Adipose tissue (tissue), 3 donors: ENCODE measurements around the gene CD8B. TPM values are rescaled to one million over a fixed set of nuclear protein-coding genes. Genes with fewer than 3 reads are reported as not detected.
"Not testable (repeated sequence)": the region's sequence is repeated elsewhere in the genome, so short reads cannot be mapped to it uniquely, and the experiment has no call there.

Experiments
- H3K27ac ChIP-seq: one replicate; pipeline ENCODE4 v1.5.1; 2013; ENCODE audit warnings: low read depth, low read length
- WGBS, 3 donors: extraction: QIAGEN DNeasy Blood & Tissue Kit; methylation state at CpG; one replicate each; pipeline ENCODE4 v1.1.7; 2013; 5-methylcytosine and 5-hydroxymethylcytosine counted together
- polyA plus RNA-seq, 3 donors: library from polyadenylated mRNA; stranded (reverse); fragments of 200-250 nt; gene quantifications; one replicate each; pipeline ENCODE4 v1.2.3, GENCODE V29; 2013
- donor health status: healthy with polysubstance abuse.
- donor health status: Bipolar disorder and iron deficiency.
- donor health status: healthy.

The CD8B gene
- 1 to 10 TPM in 1 of 3 donors, under 1 TPM in 1, not detected in 1; 0.79 to 2.2 TPM for polyA plus RNA-seq

DNA sequence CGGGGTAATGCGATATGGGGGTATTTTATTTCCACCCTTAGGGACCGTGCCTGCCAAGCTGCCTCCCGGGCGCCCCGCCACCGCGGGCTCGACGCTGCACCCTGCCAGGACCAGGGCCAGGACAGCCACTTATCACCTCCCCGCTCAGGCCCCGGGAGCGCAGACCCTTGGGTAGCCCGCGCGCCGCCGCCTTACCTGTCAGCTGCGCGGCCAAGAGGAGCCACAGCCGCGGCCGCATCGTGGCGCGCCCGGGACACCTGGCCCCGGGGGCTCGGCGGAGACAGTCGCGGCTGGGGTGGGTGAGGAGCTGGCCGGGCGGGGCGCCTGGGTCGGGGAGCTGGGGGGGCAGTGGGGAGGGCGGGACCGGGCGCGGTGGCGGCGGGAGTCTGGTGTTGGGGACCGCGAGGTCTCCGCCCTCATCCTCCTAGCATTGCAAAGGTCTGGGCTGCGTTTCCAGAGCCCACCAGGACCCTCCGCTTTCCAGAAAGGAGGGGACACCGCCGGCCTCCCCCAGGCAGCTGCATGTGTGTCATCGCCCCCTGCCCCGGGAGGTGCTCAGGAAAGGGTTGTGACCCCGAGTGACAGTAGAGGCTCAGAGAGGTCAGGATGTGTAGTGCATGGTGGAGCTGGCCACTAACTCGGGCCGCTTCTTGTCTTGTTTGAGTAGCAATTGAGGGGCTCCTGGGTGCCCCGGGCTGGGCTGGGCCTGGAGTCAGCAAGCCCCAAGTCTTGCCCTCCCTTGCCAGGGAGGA, at the start of gene CD8B:
CD8B (minus strand) TSS at position 259 of the 752 bp plus-strand sequence; CDS start at position 238, 21 bp downstream.
- 3 to 5% (median 4%) methylated on average over 38 to 49 of the region's 55 CpGs for WGBS, 3 donors
- not testable (repeated sequence) for H3K27ac ChIP-seq

DNA sequence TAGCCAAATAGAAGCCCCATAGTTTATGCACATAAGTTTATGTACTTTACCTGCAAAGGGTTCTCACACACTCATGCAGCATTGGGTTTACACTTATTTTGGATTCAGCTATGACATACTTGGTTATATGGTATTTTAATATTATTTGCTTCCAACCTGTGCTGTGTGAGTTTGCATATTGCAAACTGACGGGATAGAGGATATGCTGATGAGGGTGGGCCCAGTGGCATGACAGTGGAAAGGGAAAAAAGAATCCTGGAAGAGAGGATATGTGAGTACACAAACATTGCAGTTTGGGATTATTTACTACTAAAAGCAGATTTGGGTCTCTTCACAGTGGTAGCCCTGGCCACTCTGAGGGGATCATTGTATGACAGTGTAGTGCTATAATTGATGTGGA, 44.2 kb upstream of the CD8B start:
- WGBS, 3 donors: no CpG with 5 or more reads among the region's 1 CpG
- H3K27ac ChIP-seq: not testable (repeated sequence)

DNA sequence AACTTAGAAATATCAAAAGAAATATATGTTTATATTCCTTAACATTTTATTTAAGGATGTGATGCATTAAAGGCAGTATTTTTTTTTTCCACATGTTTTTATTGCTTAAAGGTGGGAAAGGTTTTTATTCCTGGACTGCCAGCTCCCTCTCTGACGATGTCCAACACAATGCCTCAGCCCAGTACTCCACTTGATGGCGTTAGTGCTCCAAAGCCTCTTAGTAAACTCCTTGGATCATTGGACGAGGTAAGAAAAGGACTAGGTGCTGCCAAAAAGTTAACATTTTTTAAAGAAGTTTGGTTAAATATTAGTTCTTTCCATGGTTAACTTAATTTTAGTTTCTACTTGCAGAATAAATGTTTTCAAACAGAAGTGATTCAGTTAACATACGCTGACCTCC, 39.0 kb upstream of the CD8B start:
- H3K27ac ChIP-seq: not testable (repeated sequence)
- 52 to 66% (median 61%) methylated on average over 4 of the region's 4 CpGs for WGBS, 3 donors

DNA sequence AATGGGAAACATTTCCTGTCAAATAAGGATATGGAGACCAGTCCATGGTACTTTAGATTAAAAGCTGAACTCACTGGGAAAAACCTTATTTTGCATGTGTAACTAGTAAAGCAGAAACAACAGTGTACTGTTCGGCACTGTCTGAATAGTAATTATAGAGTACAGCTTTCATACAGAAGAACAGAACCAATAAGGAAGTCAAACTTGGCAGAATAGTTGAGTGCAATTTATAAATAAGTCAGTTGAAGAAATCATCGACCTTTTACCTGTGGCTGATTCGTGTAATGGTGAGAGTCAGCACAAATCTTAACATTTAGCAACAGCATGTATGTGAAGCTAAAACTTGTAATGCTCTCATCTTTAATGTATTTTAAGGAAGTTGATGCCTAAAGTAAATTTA, 24.3 kb upstream of the CD8B start:
- WGBS, 3 donors: no CpG with 5 or more reads among the region's 3 CpGs
- not testable (repeated sequence) for H3K27ac ChIP-seq

DNA sequence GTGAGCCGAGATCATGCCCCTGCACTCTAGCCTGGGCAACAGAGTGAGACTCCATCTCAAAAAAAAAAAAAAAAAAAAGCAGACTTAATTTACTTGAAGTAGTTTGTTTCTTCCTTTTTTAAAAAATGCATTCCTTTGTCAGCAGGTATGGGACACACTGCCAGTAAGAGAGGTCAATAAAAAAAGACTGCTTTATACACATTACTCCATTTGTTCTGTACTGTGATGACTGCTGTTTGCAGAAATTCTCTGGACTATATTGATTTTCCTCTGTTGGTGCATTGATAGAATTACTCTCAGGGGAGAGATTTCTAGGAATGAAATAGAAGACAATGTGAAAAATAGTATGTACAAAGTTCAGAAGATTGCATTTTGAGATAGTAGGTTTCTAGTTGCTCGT, 21.2 kb upstream of the CD8B start:
- not testable (repeated sequence) for H3K27ac ChIP-seq
- WGBS, 3 donors: 91 to 100% methylated on average over 1 of the region's 2 CpGs; no CpG with 5 or more reads in 1 of the 3 donors

DNA sequence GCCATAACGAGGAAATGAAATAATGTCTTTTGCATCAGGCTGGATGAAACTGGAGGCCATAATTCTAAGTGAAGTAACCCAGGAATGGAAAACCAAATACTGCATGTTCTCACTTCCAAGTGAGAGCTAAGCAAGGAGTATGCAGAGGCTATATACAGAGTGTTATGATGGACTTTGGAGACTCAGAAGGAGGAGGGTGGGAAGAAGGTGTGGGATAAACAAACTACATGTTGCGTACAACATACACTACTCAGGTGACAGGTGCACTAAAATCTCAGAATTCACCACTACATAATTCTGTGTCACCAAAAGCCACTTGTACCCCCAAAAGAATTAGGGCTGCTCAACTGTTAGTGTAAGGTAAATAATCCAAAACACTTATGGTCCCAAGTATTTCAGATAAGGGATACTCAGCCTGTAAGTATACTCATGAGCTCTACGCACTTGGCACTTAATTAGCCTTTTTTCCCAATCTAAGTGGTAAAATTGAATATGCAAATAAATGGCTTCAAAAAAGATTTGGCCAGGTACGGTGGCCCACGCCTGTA, 20.5 kb upstream of the CD8B start:
- 85 to 93% (median 91%) methylated on average over 5 of the region's 5 CpGs for WGBS, 3 donors
- not testable (repeated sequence) for H3K27ac ChIP-seq

DNA sequence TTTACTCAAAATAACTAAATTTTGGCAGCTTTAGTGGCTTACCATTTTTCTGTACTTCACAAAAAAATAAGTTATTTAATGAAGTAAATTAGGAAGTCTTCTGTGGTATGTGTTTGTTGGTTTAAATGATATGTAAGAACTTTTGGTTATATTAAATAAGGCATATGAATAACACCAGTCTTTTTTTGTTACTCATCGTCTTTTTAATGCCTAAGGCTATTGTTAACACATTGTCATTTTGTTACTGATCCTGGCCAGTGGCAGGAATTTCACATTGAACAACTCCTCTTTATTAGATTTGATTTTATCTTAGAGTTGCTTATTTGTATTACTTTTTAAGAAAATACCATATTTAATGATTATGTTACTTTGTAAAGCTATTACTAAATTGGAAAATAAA, 17.3 kb upstream of the CD8B start:
- not testable (repeated sequence) for H3K27ac ChIP-seq
- 90 to 91% (median 91%) methylated on average over 1 of the region's 1 CpG for WGBS, 3 donors

DNA sequence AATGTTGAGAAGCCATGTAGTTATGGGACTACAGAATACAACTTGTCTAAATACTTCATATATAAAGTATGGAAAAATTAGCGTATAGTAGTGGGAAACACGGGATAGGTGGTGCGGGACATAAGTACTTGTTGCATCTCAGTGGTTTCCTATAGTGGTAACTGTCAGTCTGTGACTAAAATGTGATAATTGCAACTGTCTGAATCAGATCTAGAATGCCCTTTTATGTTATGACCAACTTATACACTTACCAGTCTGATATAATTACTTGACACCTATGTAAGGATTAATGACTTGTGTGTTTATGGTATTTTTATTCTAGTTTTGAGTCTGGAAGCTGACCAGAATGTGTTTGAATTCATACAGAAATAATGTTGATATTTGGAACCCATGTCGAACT, 9.3 kb upstream of the CD8B start:
- 68 to 100% (median 87%) methylated on average over 1 of the region's 4 CpGs for WGBS, 3 donors

DNA sequence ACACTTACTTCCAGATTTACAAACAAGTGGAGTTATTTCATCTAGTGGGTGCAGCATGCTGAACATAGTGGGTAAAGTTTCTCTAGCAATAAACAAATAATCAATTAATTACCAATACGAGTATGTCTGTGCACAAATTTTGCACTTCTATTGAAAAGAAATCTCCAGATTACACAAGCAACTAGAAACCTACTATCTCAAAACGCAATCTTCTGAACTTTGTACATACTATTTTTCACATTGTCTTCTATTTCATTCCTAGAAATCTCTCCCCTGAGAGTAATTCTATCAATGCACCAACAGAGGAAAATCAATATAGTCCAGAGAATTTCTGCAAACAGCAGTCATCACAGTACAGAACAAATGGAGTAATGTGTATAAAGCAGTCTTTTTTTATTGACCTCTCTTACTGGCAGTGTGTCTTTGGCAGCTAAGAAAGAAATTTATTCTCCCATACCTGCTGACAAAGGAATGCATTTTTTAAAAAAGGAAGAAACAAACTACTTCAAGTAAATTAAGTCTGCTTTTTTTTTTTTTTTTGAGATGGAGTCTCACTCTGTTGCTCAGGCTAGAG, 7.3 kb upstream of the CD8B start:
- 30 to 74% (median 64%) methylated on average over 2 of the region's 2 CpGs for WGBS, 3 donors
- not testable (repeated sequence) for H3K27ac ChIP-seq

More for the DNA sequence above, 9.3 kb upstream of the CD8B start:
- not testable (repeated sequence) for H3K27ac ChIP-seq

DNA sequence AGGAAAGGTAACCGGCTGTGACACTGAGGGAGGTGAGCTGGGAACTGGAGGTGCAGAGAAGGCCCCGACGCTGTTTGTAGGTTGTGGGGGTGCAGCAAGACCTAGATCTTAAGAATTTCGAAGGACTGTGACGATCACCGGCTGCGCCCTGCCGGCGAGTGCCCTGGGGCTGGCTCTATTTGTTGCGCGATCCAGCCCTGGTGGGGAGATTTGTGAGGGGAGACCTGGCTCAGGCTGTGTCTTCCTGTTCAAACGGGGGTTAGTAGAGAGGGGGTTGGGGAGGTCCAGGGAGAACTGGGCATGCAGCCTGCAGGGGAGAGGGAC, 656 bp upstream of the CD8B start:
- not testable (repeated sequence) for H3K27ac ChIP-seq
- 23 to 38% (median 35%) methylated on average over 8 to 11 of the region's 12 CpGs for WGBS, 3 donors

DNA sequence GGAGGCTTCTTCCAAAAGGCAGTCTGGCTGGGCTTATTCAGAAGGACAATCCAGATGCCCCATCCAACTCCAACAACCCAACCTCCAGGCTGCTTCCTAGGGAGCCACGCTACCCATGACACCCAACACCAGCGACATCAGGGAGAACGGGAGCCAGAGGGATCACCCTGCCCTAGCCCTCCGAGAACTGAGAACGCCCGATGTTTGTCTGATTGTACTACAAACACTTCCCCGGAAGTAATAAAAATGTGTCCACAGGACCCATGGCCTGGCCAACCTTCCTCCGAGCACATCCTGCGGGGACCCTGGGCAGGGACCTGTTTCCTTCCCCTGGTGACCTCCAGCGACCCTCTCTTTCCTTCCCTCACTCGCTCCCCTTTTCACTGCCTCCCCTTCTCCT, 511 bp downstream of the CD8B start:
- not testable (repeated sequence) for H3K27ac ChIP-seq
- 41 to 48% (median 42%) methylated on average over 9 to 11 of the region's 11 CpGs for WGBS, 3 donors

DNA sequence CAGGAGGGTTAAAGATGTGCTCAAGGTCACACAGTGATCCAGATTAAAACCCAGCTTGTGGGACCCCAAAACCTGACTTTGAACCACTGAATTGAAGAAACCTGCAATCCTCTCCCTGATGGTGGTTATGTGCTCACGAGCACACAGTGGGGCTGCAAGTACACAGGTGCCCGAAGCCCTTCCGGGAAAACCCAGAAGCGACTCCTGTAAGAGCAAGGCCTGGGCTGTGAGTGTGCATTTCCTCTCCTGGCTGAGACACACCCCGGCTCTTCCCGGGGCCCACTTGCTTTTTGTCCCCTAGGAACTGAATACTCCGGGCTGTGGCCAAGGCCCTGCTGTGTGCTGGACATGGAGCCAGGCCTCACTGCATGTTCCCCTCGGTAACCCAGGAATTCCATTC, 1.1 kb downstream of the CD8B start:
- 64 to 81% (median 77%) methylated on average over 7 to 8 of the region's 8 CpGs for WGBS, 3 donors
- not testable (repeated sequence) for H3K27ac ChIP-seq

DNA sequence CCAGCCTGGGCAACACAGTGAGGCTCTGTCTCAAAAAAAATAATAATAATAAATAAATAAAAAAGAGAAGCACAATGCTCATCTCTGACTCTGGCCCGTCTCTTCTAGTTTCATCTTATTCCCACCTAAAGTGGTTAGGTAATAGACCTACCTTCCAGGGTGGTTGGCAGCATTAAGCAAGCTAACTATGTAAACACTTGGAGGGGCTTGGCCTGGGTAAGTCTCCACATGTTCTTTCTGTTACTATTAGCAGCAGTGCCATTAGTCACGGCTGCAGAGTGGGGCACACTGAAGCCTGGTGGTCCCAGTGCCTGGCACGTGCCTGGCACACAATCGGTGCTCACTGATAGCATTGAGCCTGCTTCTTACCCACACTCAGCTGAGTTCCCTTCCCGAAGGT, 4.0 kb downstream of the CD8B start:
- WGBS, 3 donors: 66 to 90% (median 88%) methylated on average over 5 of the region's 5 CpGs
- not testable (repeated sequence) for H3K27ac ChIP-seq

DNA sequence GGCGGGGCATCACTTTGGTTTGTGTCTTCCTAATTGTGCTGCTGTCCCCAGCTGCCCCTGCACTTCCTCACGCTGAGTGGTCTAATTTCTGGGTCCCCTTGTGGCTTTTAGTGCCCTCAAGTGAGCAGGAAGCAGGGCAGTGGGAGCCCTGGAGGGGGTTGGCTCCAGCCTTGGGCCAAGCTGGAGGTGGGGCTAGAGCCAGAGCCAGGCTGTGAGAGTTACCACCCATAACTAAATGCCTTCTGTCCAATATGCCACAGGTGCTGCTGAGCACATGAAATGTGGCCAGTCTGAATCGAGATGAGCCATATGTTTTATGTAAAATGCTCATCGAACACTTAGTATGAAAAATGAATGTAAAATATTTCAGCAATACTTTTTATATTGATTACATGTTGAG, 5.2 kb downstream of the CD8B start:
- not testable (repeated sequence) for H3K27ac ChIP-seq
- 71 to 100% (median 85%) methylated on average over 1 to 4 of the region's 4 CpGs for WGBS, 3 donors

DNA sequence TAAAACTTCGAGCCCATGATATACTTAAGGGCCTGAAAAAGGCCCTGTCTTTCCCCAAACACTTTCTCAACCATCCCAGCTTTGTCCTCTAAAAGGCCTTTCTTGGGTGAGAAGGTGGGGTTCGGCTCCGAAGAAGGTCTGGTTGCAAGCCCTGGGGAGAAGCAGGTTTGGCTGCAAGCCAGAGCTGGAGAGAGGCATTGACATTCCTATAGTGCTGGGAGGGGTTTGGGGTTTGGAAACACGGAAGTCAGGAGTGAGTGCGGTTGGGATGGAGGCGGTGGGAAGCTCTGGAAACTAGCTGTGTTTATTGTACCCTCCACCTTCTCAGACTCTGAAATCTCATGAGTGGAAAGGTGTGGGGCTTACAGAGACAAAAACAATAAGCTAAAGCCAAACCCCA, 5.7 kb downstream of the CD8B start:
- WGBS, 3 donors: 62 to 63% (median 62%) methylated on average over 6 of the region's 6 CpGs
- not testable (repeated sequence) for H3K27ac ChIP-seq

DNA sequence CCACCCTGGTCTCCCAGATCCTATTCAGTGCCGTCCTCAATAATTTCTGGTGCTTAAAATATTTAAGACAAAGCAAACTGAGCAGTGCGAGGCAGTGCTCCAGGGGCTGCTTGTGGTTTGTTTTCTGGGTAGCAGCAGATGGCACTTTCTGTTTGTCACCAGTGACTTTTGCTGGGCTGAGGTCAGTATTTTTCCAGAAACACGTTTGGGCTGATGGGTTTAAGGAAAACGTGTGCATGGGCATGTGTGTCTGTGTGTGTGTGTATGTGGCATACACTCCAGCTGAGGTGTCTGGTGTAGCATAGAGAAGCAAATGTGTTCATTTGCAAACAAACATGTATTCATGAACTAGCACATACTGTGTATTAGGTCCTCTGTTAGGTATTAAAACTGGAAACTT, 10.1 kb downstream of the CD8B start:
- 59 to 69% (median 67%) methylated on average over 4 of the region's 4 CpGs for WGBS, 3 donors

DNA sequence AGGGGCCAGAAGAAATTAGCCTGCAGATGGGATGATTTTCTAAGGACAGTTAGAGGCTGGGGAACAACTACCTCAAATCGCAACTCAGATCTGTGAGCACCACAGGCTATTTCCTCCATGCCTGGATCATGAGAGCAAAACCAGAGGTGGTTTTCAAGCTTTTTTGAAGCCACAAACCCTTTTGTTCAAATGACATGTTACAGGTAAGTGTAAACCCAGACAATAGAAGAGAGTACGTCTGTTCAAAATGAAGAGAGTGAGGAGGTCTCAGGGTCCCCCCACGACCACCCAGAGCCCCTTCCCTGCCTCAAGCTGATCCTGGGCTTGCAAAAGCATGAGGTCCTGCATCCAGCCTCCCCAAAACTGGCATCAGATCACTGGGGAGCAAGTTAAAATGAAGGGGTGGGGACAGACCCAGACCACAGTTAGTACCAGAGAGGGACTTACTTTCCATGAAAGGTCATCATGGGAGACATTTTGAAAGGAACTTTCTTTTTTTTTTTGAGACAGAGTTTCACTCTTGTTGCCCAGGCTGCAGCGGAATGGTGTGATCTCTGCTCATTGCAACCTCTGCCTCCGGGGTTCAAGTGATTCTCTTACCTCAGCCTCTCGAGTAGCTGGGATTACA, 19.0 kb downstream of the CD8B start:
- WGBS, 3 donors: 85 to 89% (median 87%) methylated on average over 6 of the region's 6 CpGs
- H3K27ac ChIP-seq: not testable (repeated sequence)

More for the DNA sequence above, 10.1 kb downstream of the CD8B start:
- not testable (repeated sequence) for H3K27ac ChIP-seq

DNA sequence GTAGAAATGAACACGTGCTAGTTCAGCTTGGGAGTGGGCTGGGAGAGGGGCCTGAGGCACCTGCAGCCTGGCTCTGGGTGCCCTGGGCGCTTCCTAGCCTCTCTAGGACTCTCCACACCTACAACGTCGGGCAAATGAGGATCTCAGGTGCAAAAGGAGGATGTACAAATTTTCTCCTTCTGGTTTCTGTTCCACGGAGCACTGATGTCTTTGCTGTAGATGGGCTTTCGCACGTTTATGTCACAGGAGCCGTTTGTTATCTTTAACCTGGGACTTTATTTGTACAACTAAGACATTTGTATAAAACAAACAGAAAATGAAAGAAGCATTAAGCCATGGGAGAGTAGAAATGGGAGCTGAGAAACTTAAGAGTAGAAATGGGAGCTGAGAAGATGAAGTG, 20.4 kb downstream of the CD8B start:
- 44 to 91% (median 75%) methylated on average over 5 to 7 of the region's 8 CpGs for WGBS, 3 donors
- not testable (repeated sequence) for H3K27ac ChIP-seq

DNA sequence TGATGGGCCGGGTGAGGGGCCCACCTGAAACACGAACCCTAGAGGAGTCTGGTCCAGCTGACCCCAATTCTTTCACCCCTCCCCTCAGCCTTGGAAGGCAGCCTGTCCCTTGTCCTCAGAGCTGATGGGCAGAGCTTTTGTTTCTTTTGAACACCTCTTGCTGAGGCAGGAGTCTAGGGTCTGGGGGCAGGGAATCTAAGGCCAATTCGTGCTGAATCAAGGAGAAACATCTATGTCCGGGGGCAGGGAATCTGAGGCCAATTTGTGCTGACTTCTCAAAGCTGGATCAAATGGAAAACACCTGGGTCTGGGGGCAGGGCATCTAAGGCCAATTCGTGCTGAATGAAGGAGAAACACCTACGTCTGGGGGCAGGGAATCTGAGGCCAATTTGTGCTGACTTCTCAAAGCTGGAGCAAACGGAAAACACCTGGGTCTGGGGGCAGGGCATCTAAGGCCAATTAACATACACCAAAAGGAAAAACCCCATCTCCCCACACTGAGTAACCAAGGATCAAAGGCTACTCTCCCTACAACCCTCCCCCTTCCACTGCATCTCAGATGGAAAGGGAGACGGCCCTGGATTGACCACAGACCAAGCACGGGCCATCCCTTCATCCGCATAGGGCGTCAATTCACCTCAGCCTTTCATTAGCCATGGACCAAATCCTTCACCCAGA, 21.7 kb downstream of the CD8B start:
- WGBS, 3 donors: 70 to 86% (median 81%) methylated on average over 8 of the region's 11 CpGs
- not testable (repeated sequence) for H3K27ac ChIP-seq
